Liver (tissue), 9 donors: Measurements from ENCODE around the gene TMTC2. TPM values are rescaled to one million over a fixed set of nuclear protein-coding genes. Genes with fewer than 3 reads are reported as not detected.

Experiments used
- DNase-seq: peaks from one replicate; pipeline ENCODE4 v3.0.0-alpha.2; 2017; ENCODE audit warnings: low spot score
- H3K27ac ChIP-seq, 2 donors: one replicate each; pipeline ENCODE4 v1.7.0; 2013; ENCODE audit warnings: inconsistent platforms in 2 of 2, low read length in 2 of 2, control low read depth in 1 of 2, low read depth in 1 of 2, mild to moderate bottlenecking in 1 of 2
- H3K27me3 ChIP-seq, 4 donors: one replicate each; pipeline versions ENCODE4 v1.6.1 to v1.7.0; 2013; ENCODE audit warnings: low read length in 3 of 4, inconsistent platforms in 1 of 4, mild to moderate bottlenecking in 1 of 4, moderate library complexity in 1 of 4; ENCODE audit not compliant: control insufficient read depth in 4 of 4, insufficient read depth in 4 of 4
- H3K36me3 ChIP-seq, 4 donors: one replicate each; pipeline versions ENCODE4 v1.6.1 to v1.7.0; 2013; ENCODE audit warnings: low read length in 3 of 4, mild to moderate bottlenecking in 3 of 4, low read depth in 1 of 4, moderate library complexity in 1 of 4; ENCODE audit not compliant: control insufficient read depth in 4 of 4, insufficient read depth in 3 of 4
- H3K4me1 ChIP-seq, 4 donors: one replicate each; pipeline versions ENCODE4 v1.6.1 to v1.7.0; 2013; ENCODE audit warnings: low read length in 3 of 4, mild to moderate bottlenecking in 3 of 4, moderate library complexity in 1 of 4; ENCODE audit not compliant: control insufficient read depth in 4 of 4, insufficient read depth in 4 of 4
- H3K4me3 ChIP-seq, 3 donors: one replicate each; pipeline versions ENCODE4 v1.6.1 to v1.7.0; 2013; ENCODE audit warnings: low read length in 3 of 3, control low read depth in 1 of 3, low read depth in 1 of 3, mild to moderate bottlenecking in 1 of 3
- H3K9ac ChIP-seq, 2 donors: one replicate each; pipeline ENCODE4 v1.7.0; 2013; ENCODE audit warnings: low read length in 2 of 2, mild to moderate bottlenecking in 2 of 2, moderate library complexity in 2 of 2, control low read depth in 1 of 2, low read depth in 1 of 2
- H3K9me3 ChIP-seq, 4 donors: one replicate each; pipeline versions ENCODE4 v1.6.1 to v1.7.0; 2013; ENCODE audit warnings: low read length in 3 of 4; ENCODE audit not compliant: control insufficient read depth in 4 of 4
- CTCF ChIP-seq: fragments of 150-350 bp; IDR thresholded peaks from 2 replicates; pipeline ENCODE4 v1.5.1; 2017; ENCODE audit warnings: improper control_type of control experiment, low read depth, low read length; ENCODE audit not compliant: missing input control
- EGR1 ChIP-seq, 2 donors: IDR thresholded peaks; 2 replicates each; pipeline ENCODE4 v1.6.1; 2016 to 2018; ENCODE audit warnings: antibody characterized with exemption in 2 of 2, low read depth in 2 of 2
- FOXA1 ChIP-seq: IDR thresholded peaks from 2 replicates; pipeline ENCODE4 v1.6.1; 2016; ENCODE audit warnings: antibody characterized with exemption
- FOXA2 ChIP-seq: IDR thresholded peaks from 2 replicates; pipeline ENCODE4 v1.6.1; 2016; ENCODE audit warnings: antibody characterized with exemption
- GABPA ChIP-seq, 2 donors: IDR thresholded peaks in 1 of 2; conservative IDR thresholded peaks in 1 of 2; 2 replicates each; pipeline ENCODE4 v1.6.1; 2016; ENCODE audit warnings: antibody characterized with exemption in 2 of 2, mild to moderate bottlenecking in 1 of 2, moderate library complexity in 1 of 2
- HNF4A ChIP-seq, 2 donors: conservative IDR thresholded peaks; 2 replicates each; pipeline ENCODE4 v1.6.1; 2016; ENCODE audit warnings: antibody characterized with exemption in 2 of 2, mild to moderate bottlenecking in 2 of 2
- HNF4G ChIP-seq: IDR thresholded peaks from 2 replicates; pipeline ENCODE4 v1.6.1; 2016; ENCODE audit warnings: antibody characterized with exemption
- JUND ChIP-seq, 2 donors: IDR thresholded peaks; 2 replicates each; pipeline ENCODE4 v1.6.1; 2016; ENCODE audit warnings: antibody characterized with exemption in 2 of 2
- MAX ChIP-seq: IDR thresholded peaks from 2 replicates; pipeline ENCODE4 v1.6.1; 2016; ENCODE audit warnings: antibody characterized with exemption
- NR2F2 ChIP-seq: IDR thresholded peaks from 2 replicates; pipeline ENCODE4 v1.6.1; 2016; ENCODE audit warnings: antibody characterized with exemption
- RAD21 ChIP-seq, 2 donors: IDR thresholded peaks; 2 replicates each; pipeline ENCODE4 v1.6.1; 2016; ENCODE audit warnings: antibody characterized with exemption in 2 of 2, mild to moderate bottlenecking in 2 of 2
- RXRA ChIP-seq, 2 donors: IDR thresholded peaks; 2 replicates each; pipeline ENCODE4 v1.6.1; 2017 to 2018; ENCODE audit warnings: antibody characterized with exemption in 2 of 2, mild to moderate bottlenecking in 1 of 2
- SP1 ChIP-seq: IDR thresholded peaks from 2 replicates; pipeline ENCODE4 v1.6.1; 2018; ENCODE audit warnings: antibody characterized with exemption, mild to moderate bottlenecking
- TAF1 ChIP-seq: conservative IDR thresholded peaks from 2 replicates; pipeline ENCODE4 v1.6.1; 2016; ENCODE audit warnings: antibody characterized with exemption, mild to moderate bottlenecking
- YY1 ChIP-seq: IDR thresholded peaks from 2 replicates; pipeline ENCODE4 v1.6.1; 2016; ENCODE audit warnings: antibody characterized with exemption, mild to moderate bottlenecking
- ZBTB33 ChIP-seq: IDR thresholded peaks from 2 replicates; pipeline ENCODE4 v1.6.1; 2016; ENCODE audit warnings: antibody characterized with exemption
- WGBS: extraction: QIAGEN DNeasy Blood & Tissue Kit; methylation state at CpG from one replicate; pipeline ENCODE4 v1.1.7; 2013; 5-methylcytosine and 5-hydroxymethylcytosine counted together
- polyA plus RNA-seq, 2 donors: library from polyadenylated mRNA; stranded (reverse) in 1 of 2; unstranded in 1 of 2; fragments of 200-250 nt in 1 of 2; fragments of >200 nt in 1 of 2; fragmentation: Nextera tagmentation in 1 of 2; extraction: Ambion mirVana in 1 of 2; gene quantifications; one replicate each; pipeline versions ENCODE4 v1.2.1 to v1.2.3, GENCODE V29; 2013 to 2015
- total RNA-seq, 2 donors: library from RNA; depleted of rRNA; stranded (reverse); fragments of >200 nt; gene quantifications; one replicate each; pipeline ENCODE4 v1.2.3, GENCODE V29; 2014
- TF ChIP-seq, protein P1 (sequence below): IDR thresholded peaks from 2 replicates; pipeline ENCODE4 v1.6.1; 2016; ENCODE audit warnings: antibody characterized with exemption
- TF ChIP-seq, protein P2 (sequence below): IDR thresholded peaks from 2 replicates; pipeline ENCODE4 v1.6.1; 2016; ENCODE audit warnings: antibody characterized with exemption, mild to moderate bottlenecking
- donor health status: healthy.
- donor health status: healthy.
- donor health status: healthy.
- donor health status: healthy.
- donor health status: healthy.

TMTC2 gene
- total and polyA plus RNA-seq, 4 donors, result 0.36 to 3.0 (median 0.61) TPM

DNA sequence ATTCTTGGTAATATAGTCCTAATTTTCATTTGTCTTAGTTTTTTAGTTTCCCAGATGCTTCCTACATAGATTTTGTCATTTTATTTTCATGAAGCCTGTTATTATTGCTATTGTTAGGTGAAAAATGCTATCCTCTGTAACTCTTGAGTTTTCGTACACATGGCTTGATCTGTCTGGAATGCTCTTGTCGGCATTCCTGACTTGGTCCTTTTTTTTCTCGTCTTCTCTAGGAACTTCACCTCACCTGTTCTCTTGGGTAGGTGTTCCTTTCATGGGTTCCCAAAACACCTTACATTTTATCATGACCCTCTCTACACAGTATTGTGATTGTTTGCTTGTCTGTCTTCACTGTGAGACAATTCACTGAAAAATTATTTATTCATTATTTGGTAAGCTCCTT, 267.4 kb downstream of the TMTC2 start:
- H3K4me3 ChIP-seq, result no peak overlapping the region

DNA sequence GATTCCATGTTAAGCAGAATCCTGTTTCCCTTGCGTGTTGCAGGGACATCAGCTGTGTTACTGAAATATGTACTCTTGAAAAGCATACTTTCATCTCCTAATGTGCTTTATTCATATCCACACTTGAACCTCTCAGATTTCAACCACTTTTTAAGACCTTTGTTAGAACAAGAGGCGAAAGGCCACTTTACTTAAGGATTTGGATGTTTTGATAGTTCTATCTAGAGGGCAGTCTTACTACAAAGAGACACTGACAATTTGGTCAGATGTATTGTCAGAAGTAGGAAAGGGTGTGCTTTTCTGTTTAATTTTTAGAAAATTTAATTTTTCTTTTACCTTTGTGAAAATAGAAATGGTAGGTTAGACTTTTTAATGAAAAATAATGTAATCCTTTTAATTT, 267.9 kb downstream of the TMTC2 start:
- Histone ChIP-seq H3K4me3 (no peak overlapping the region), H3K27ac (no peak overlapping the region)
- TF ChIP-seq TAF1 (no peak), ZBTB33 (no peak), FOXA2 (no peak), NR2F2 (no peak), FOXA1 (no peak), HNF4A (conservative IDR thresholded peaks at IDR 0.05) (no peak), GABPA (IDR thresholded peaks at IDR 0.05 in 1 of 2, conservative IDR thresholded peaks at IDR 0.05 in 1 of 2) (no peak), RAD21 (IDR thresholded peaks at IDR 0.05) (no peak), HNF4G (no peak), JUND (IDR thresholded peaks at IDR 0.05) (no peak), MAX (no peak), SP1 (no peak), YY1 (no peak), RXRA (IDR thresholded peaks at IDR 0.05) (no peak), EGR1 (IDR thresholded peaks at IDR 0.05; ENCODE audit: low read depth in 2 of 2) (no peak)
- TF ChIP-seq, protein P1, sequence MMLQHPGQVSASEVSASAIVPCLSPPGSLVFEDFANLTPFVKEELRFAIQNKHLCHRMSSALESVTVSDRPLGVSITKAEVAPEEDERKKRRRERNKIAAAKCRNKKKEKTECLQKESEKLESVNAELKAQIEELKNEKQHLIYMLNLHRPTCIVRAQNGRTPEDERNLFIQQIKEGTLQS, result no peak
- TF ChIP-seq, protein P2, sequence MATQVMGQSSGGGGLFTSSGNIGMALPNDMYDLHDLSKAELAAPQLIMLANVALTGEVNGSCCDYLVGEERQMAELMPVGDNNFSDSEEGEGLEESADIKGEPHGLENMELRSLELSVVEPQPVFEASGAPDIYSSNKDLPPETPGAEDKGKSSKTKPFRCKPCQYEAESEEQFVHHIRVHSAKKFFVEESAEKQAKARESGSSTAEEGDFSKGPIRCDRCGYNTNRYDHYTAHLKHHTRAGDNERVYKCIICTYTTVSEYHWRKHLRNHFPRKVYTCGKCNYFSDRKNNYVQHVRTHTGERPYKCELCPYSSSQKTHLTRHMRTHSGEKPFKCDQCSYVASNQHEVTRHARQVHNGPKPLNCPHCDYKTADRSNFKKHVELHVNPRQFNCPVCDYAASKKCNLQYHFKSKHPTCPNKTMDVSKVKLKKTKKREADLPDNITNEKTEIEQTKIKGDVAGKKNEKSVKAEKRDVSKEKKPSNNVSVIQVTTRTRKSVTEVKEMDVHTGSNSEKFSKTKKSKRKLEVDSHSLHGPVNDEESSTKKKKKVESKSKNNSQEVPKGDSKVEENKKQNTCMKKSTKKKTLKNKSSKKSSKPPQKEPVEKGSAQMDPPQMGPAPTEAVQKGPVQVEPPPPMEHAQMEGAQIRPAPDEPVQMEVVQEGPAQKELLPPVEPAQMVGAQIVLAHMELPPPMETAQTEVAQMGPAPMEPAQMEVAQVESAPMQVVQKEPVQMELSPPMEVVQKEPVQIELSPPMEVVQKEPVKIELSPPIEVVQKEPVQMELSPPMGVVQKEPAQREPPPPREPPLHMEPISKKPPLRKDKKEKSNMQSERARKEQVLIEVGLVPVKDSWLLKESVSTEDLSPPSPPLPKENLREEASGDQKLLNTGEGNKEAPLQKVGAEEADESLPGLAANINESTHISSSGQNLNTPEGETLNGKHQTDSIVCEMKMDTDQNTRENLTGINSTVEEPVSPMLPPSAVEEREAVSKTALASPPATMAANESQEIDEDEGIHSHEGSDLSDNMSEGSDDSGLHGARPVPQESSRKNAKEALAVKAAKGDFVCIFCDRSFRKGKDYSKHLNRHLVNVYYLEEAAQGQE, result no peak

More for the DNA sequence above, 267.4 kb downstream of the TMTC2 start:
- 92% methylated on average over 3 of the region's 3 CpGs for WGBS
- H3K27ac ChIP-seq, result no peak overlapping the region
- TF ChIP-seq EGR1 (IDR thresholded peaks at IDR 0.05; ENCODE audit: low read depth in 2 of 2), result no peak
- no peak for TF ChIP-seq YY1
- no peak for TF ChIP-seq GABPA (IDR thresholded peaks at IDR 0.05 in 1 of 2, conservative IDR thresholded peaks at IDR 0.05 in 1 of 2)
- no peak for TF ChIP-seq SP1
- no peak for TF ChIP-seq TAF1
- TF ChIP-seq, protein P1, result no peak
- TF ChIP-seq NR2F2, result no peak
- TF ChIP-seq HNF4A (conservative IDR thresholded peaks at IDR 0.05), result no peak
- TF ChIP-seq RAD21 (IDR thresholded peaks at IDR 0.05), result no peak
- no peak for TF ChIP-seq FOXA1
- TF ChIP-seq CTCF, result no peak
- TF ChIP-seq JUND (IDR thresholded peaks at IDR 0.05), result no peak
- no peak for TF ChIP-seq RXRA (IDR thresholded peaks at IDR 0.05)
- H3K36me3 ChIP-seq, result no peaks in the 10 kb centered on the region
- H3K9ac ChIP-seq, result no peak overlapping the region
- no peaks in the 10 kb centered on the region for H3K4me1 ChIP-seq
- H3K9me3 ChIP-seq, result no peaks in the 10 kb centered on the region
- no peaks in the 10 kb centered on the region for H3K27me3 ChIP-seq
- DNase-seq, result no peak

More for the DNA sequence above, 267.9 kb downstream of the TMTC2 start:
- H3K36me3 ChIP-seq, result no peaks in the 10 kb centered on the region
- DNase-seq, result no peak
- H3K9me3 ChIP-seq, result no peaks in the 10 kb centered on the region
- H3K4me1 ChIP-seq, result no peaks in the 10 kb centered on the region
- WGBS, result 90% methylated on average over 2 of the region's 2 CpGs
- no peaks in the 10 kb centered on the region for H3K27me3 ChIP-seq
- H3K9ac ChIP-seq, result no peak overlapping the region
